Vagina (tissue), 2 donors: ENCODE data around the gene FYB1.

Experiments
- CTCF ChIP-seq, 3 experiments: fragments of 450-650 bp in 2 of 3; fragments of 200-600 bp in 1 of 3; sonication (generic) in 1 of 3; IDR thresholded peaks; one replicate each; pipeline ENCODE4 v1.5.1; 2017 to 2019; ENCODE audit warnings: antibody characterized with exemption in 3 of 3, mild to moderate bottlenecking in 2 of 3, moderate library complexity in 2 of 3
- POLR2A ChIP-seq, 2 donors: fragments of 450-650 bp; IDR thresholded peaks; one replicate each; pipeline ENCODE4 v1.6.1; 2017; ENCODE audit warnings: antibody characterized with exemption in 2 of 2, mild to moderate bottlenecking in 2 of 2, moderate library complexity in 2 of 2

- TF ChIP-seq POLR2A (IDR thresholded peaks at IDR 0.05), result no peak
- no peak for TF ChIP-seq CTCF (IDR thresholded peaks at IDR 0.05)
Measured at GRCh38 chr5:39100301-39100850, 119.0 kb downstream of the FYB1 start.
